Measurements from ENCODE around the gene HEPACAM2.

- no peak for TF ChIP-seq MAX (IDR thresholded peaks at IDR 0.05)
- no peak for TF ChIP-seq TCF12 (IDR thresholded peaks at IDR 0.05; ENCODE audit: low read depth)
- TF ChIP-seq TAF1 (IDR thresholded peaks at IDR 0.05; ENCODE audit: low read depth) = no peak
- TF ChIP-seq TEAD4 (IDR thresholded peaks at IDR 0.05) = no peak
- no peak for TF ChIP-seq EP300 (IDR thresholded peaks at IDR 0.05; ENCODE audit: borderline replicate concordance)
- TF ChIP-seq CEBPB (IDR thresholded peaks at IDR 0.05) = no peak
- TF ChIP-seq, protein P1, sequence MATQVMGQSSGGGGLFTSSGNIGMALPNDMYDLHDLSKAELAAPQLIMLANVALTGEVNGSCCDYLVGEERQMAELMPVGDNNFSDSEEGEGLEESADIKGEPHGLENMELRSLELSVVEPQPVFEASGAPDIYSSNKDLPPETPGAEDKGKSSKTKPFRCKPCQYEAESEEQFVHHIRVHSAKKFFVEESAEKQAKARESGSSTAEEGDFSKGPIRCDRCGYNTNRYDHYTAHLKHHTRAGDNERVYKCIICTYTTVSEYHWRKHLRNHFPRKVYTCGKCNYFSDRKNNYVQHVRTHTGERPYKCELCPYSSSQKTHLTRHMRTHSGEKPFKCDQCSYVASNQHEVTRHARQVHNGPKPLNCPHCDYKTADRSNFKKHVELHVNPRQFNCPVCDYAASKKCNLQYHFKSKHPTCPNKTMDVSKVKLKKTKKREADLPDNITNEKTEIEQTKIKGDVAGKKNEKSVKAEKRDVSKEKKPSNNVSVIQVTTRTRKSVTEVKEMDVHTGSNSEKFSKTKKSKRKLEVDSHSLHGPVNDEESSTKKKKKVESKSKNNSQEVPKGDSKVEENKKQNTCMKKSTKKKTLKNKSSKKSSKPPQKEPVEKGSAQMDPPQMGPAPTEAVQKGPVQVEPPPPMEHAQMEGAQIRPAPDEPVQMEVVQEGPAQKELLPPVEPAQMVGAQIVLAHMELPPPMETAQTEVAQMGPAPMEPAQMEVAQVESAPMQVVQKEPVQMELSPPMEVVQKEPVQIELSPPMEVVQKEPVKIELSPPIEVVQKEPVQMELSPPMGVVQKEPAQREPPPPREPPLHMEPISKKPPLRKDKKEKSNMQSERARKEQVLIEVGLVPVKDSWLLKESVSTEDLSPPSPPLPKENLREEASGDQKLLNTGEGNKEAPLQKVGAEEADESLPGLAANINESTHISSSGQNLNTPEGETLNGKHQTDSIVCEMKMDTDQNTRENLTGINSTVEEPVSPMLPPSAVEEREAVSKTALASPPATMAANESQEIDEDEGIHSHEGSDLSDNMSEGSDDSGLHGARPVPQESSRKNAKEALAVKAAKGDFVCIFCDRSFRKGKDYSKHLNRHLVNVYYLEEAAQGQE (IDR thresholded peaks at IDR 0.05; ENCODE audit: low read depth) = no peak
- no peak for TF ChIP-seq FOXM1 (IDR thresholded peaks at IDR 0.05; ENCODE audit: borderline replicate concordance, low read depth)
- TF ChIP-seq EGR1 (IDR thresholded peaks at IDR 0.05) = no peak
Measured at GRCh38 chr7:93203496-93203895, 22.8 kb downstream of the HEPACAM2 start.

Measured in Ishikawa (cell line).